Right lobe of liver (tissue), 4 donors: ENCODE measurements around the gene STX8.

ENCODE experiments used
- CTCF ChIP-seq, 4 donors: fragments of 200-600 bp in 3 of 4; fragments of 450-650 bp in 1 of 4; IDR thresholded peaks; one replicate each; pipeline versions ENCODE4 v1.5.1 to v1.8.0; 2016 to 2022; ENCODE audit warnings: antibody characterized with exemption in 4 of 4, mild to moderate bottlenecking in 2 of 4
- POLR2A ChIP-seq: fragments of 450-650 bp; IDR thresholded peaks from one replicate; pipeline ENCODE4 v1.6.1; 2017; ENCODE audit warnings: antibody characterized with exemption, mild to moderate bottlenecking
- donor health status: DM: no; HTN: no; CAD: no.
- donor health status: DM: no; HTN: no; CAD: no.
- donor health status: DM: no; HTN: yes; CAD: no.

- TF ChIP-seq CTCF (IDR thresholded peaks at IDR 0.05), result no peak
- no peak for TF ChIP-seq POLR2A
Observed at GRCh38 chr17:9266031-9266680, 309.5 kb downstream of the STX8 start.
